ENCODE measurements around the gene SDR39U1. TPM values are rescaled to one million over a fixed set of nuclear protein-coding genes. Genes with fewer than 3 reads are reported as not detected.

The SDR39U1 gene
- total RNA-seq, 1 experiment from 2014 or later, result 12.4 TPM

- DNase-seq (ENCODE audit: low read depth), result no peak
These were observed 51.7 kb downstream of the SDR39U1 start for GRCh38 chr14:24390701-24391468.

Other genes starting within 250 kb of the SDR39U1 start
- gene TM9SF1, start 247.3 kb downstream of the SDR39U1 start, total RNA-seq (2014; rRNA removed; shearing (Covaris generic)), result 132 and 141 TPM in 2 replicates
- not detected in 2 replicates for gene TSSK4, start 237.1 kb downstream of the SDR39U1 start, total RNA-seq (2014; rRNA removed; shearing (Covaris generic))
- gene CHMP4A, start 229.3 kb downstream of the SDR39U1 start, total RNA-seq (2014; rRNA removed; shearing (Covaris generic)), result 36.5 and 44.8 TPM in 2 replicates
- gene MDP1, start 226.7 kb downstream of the SDR39U1 start, total RNA-seq (2014; rRNA removed; shearing (Covaris generic)), result 16.9 and 23.4 TPM in 2 replicates
- gene NEDD8, start 210.4 kb downstream of the SDR39U1 start, total RNA-seq (2014; rRNA removed; shearing (Covaris generic)), result 335 and 388 TPM in 2 replicates
- 85.6 and 114 TPM in 2 replicates for gene GMPR2, start 209.8 kb downstream of the SDR39U1 start, total RNA-seq (2014; rRNA removed; shearing (Covaris generic))
- gene TINF2, start 200.2 kb downstream of the SDR39U1 start, total RNA-seq (2014; rRNA removed; shearing (Covaris generic)), result 45.9 and 58.1 TPM in 2 replicates
- gene TGM1, start 179.6 kb downstream of the SDR39U1 start, total RNA-seq (2014; rRNA removed; shearing (Covaris generic)), result 0.05 and 0.12 TPM in 2 replicates
- gene RABGGTA, start 171.2 kb downstream of the SDR39U1 start, total RNA-seq (2014; rRNA removed; shearing (Covaris generic)), result 15.4 and 17.7 TPM in 2 replicates
- gene DHRS1, start 143.0 kb downstream of the SDR39U1 start, total RNA-seq (2014; rRNA removed; shearing (Covaris generic)), result 15.4 and 20.9 TPM in 2 replicates
- 8.9 and 14.0 TPM in 2 replicates for gene NOP9, start 142.9 kb downstream of the SDR39U1 start, total RNA-seq (2014; rRNA removed; shearing (Covaris generic))
- gene CIDEB, start 134.8 kb downstream of the SDR39U1 start, total RNA-seq (2014; rRNA removed; shearing (Covaris generic)), result not detected in 2 replicates
- 0.64 and 1.2 TPM in 2 replicates for gene LTB4R2, start 132.6 kb downstream of the SDR39U1 start, total RNA-seq (2014; rRNA removed; shearing (Covaris generic))
- 0.98 and 1.9 TPM in 2 replicates for gene LTB4R, start 131.3 kb downstream of the SDR39U1 start, total RNA-seq (2014; rRNA removed; shearing (Covaris generic))
- not detected in 2 replicates for gene ADCY4, start 107.7 kb downstream of the SDR39U1 start, total RNA-seq (2014; rRNA removed; shearing (Covaris generic))
- gene RIPK3, start 102.8 kb downstream of the SDR39U1 start, total RNA-seq (2014; rRNA removed; shearing (Covaris generic)), result not detected in 2 replicates
- 0.37 and 0.44 TPM in 2 replicates for gene NFATC4, start 74.6 kb downstream of the SDR39U1 start, total RNA-seq (2014; rRNA removed; shearing (Covaris generic))
- not detected in 2 replicates for gene NYNRIN, start 43.8 kb downstream of the SDR39U1 start, total RNA-seq (2014; rRNA removed; shearing (Covaris generic))
- 0.15 and 1.2 TPM in 2 replicates for gene CBLN3, start 13.1 kb downstream of the SDR39U1 start, total RNA-seq (2014; rRNA removed; shearing (Covaris generic))
- 12.9 and 18.4 TPM in 2 replicates for gene KHNYN, start 12.8 kb downstream of the SDR39U1 start, total RNA-seq (2014; rRNA removed; shearing (Covaris generic))
- not detected in 2 replicates for gene CMA1, start 65.5 kb upstream of the SDR39U1 start, total RNA-seq (2014; rRNA removed; shearing (Covaris generic))
- gene CTSG, start 133.5 kb upstream of the SDR39U1 start, total RNA-seq (2014; rRNA removed; shearing (Covaris generic)), result not detected in 2 replicates
- not detected in 2 replicates for gene GZMH, start 166.9 kb upstream of the SDR39U1 start, total RNA-seq (2014; rRNA removed; shearing (Covaris generic))
- not detected in 2 replicates for gene GZMB, start 191.4 kb upstream of the SDR39U1 start, total RNA-seq (2014; rRNA removed; shearing (Covaris generic))